AG04450 (cell line): ENCODE results near the gene TK1. TPM values are rescaled to one million over a fixed set of nuclear protein-coding genes. Genes with fewer than 3 reads are reported as not detected.
"Not testable (repeated sequence)": the region's sequence is repeated elsewhere in the genome, so short reads cannot be mapped to it uniquely, and the experiment has no call there.

Experiments used
- CTCF ChIA-PET: fragments of 300-600, 350-600 bp; formaldehyde crosslinking; extraction: SDS; loops from one replicate; lab custom pipeline; 2022; ENCODE audit warnings: antibody characterized with exemption, inconsistent platforms; lab: Charles Lee
- POLR2A ChIA-PET: fragments of 350-600 bp; formaldehyde crosslinking; extraction: SDS; loops from one replicate; lab custom pipeline; 2021; ENCODE audit warnings: antibody characterized with exemption, inconsistent platforms; lab: Yijun Ruan, JAX
- DNase-seq: peaks from one replicate; pipeline ENCODE4 v3.0.0-alpha.2; 2011; ENCODE audit warnings: low read depth, low spot score
- H3K27ac ChIP-seq: one replicate; pipeline ENCODE4 v1.5.1; 2012; ENCODE audit warnings: low read depth, low read length, control low read depth
- H3K27me3 ChIP-seq: one replicate; pipeline ENCODE4 v1.6.0; 2012; ENCODE audit warnings: low read length; ENCODE audit not compliant: control insufficient read depth, insufficient read depth
- H3K4me3 ChIP-seq: 2 replicates; pipeline ENCODE4 v1.5.1; 2011; ENCODE audit warnings: mild to moderate bottlenecking, low read depth, low read length, control low read depth
- H3K9me3 ChIP-seq: 2 replicates; pipeline ENCODE4 v1.5.1; 2012; ENCODE audit warnings: low read length; ENCODE audit not compliant: control insufficient read depth, insufficient read depth
- polyA plus RNA-seq: library from polyadenylated mRNA; depleted of rRNA; stranded (reverse); fragments of >200 nt; gene quantifications from 2 replicates; pipeline ENCODE4 v1.2.3, GENCODE V29; 2011
- TF ChIP-seq, protein P1 (sequence below): IDR thresholded peaks from 2 replicates; pipeline ENCODE4 v1.5.1; 2011; ENCODE audit warnings: low read depth, low read length, control low read depth, inconsistent platforms

Gene TK1
- polyA plus RNA-seq, 1 experiment: 27.1 TPM

DNA sequence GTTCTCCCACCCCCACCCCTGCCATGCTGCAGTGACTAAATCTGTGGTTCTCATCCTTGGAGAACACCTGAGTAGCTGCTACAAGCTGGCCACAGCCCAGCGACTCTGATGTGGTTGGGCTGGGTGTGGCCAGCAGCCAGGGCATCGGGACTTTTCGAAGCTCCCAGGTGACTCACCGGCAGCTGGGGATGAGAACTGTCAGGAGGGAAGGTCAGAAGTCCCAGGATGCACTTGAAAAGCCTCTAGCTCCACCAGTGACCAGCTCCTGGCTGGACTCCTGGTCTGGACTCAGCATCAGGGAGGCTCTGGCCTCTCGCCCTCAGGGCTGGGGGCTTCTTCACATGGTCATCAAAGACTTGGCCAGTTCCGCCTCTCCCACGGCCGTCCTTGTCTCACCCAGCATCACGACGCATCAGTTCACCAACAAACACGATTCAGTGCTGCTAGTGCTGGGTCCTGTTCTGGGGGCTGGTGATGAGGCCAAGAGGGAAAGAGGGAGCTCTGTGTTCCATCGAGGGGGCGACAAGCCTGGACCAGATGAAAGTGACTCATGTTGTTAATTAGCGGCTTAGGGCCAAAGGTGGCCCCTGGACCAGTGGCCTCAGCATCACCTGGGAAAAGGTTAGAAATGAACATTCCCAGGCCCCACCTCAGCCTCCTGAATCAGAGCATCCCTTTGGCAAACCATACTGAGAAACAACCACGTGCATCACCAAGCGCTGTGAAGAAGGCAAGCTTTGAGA lies 44.6 kb downstream of the TK1 start:
- H3K9me3 ChIP-seq: peaks cover 5% of the 10 kb centered on the region; the same call in 1 of the 2 replicates

DNA sequence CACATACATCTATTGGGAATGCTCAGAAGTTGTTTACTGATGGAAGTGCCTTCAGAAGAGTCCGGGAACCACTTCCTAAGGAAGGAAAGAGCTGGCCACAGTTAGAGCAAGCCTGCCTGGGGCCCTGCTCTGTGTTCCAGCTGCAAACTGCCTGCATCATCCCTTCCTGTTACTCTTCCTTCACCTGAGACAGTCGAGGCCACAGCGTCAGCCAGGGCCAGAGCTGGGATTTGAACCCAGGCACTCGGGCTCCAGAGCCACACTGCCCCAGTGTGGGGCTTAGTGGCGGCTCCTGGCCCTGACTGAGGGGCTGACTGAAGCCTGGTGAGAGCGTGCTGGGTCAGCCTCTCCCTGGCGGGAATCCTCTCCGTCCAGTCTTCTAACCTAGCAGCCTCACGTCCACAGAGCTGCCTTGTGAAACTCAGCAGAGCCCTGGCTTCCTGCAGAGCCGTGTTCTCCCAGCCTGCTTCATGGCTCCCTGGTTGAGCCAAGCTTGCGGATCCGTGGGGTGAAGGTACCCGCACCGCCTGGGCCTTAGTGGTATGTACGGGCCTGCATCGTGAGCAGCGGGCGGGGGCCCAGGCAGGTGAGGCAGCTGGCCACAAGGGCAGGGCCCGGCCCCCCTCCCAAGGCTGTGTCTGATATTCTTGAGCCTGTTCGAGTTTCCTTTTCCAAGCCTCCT lies 45.3 kb downstream of the TK1 start:
- Histone ChIP-seq H3K27me3 (no peaks in the 10 kb centered on the region), H3K4me3 (no peak overlapping the region), H3K9me3 (peaks cover 5% of the 10 kb centered on the region; the same call in 1 of the 2 replicates), H3K27ac (no peak overlapping the region)
- ChIA-PET POLR2A (interaction anchor here (0.5 to 1.3 kb wide), 3 partner anchors 14 to 810 kb away, joined by 3 to 5 read pairs (median 4); partner anchors contain the start of gene TK1), CTCF (interaction anchor here (0.5 to 1.3 kb wide), 4 partner anchors 11 to 1972 kb away, joined by 3 to 4 read pairs (median 3); partner anchors contain the start of genes TK1 and TMC8)
- no peak for DNase-seq
- TF ChIP-seq, protein P1, sequence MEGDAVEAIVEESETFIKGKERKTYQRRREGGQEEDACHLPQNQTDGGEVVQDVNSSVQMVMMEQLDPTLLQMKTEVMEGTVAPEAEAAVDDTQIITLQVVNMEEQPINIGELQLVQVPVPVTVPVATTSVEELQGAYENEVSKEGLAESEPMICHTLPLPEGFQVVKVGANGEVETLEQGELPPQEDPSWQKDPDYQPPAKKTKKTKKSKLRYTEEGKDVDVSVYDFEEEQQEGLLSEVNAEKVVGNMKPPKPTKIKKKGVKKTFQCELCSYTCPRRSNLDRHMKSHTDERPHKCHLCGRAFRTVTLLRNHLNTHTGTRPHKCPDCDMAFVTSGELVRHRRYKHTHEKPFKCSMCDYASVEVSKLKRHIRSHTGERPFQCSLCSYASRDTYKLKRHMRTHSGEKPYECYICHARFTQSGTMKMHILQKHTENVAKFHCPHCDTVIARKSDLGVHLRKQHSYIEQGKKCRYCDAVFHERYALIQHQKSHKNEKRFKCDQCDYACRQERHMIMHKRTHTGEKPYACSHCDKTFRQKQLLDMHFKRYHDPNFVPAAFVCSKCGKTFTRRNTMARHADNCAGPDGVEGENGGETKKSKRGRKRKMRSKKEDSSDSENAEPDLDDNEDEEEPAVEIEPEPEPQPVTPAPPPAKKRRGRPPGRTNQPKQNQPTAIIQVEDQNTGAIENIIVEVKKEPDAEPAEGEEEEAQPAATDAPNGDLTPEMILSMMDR: no peak

More for the DNA sequence above, 44.6 kb downstream of the TK1 start:
- H3K4me3 ChIP-seq: no peak overlapping the region
- ChIA-PET POLR2A (interaction anchor here (0.5 to 1.3 kb wide), 5 partner anchors 15 to 811 kb away, joined by 3 to 7 read pairs (median 4); partner anchors contain the start of gene TK1), CTCF (interaction anchor here (0.7 to 1.3 kb wide), 3 partner anchors 12 to 129 kb away, joined by 3 to 4 read pairs (median 3); partner anchors contain the start of genes TK1 and TMC8)
- H3K27ac ChIP-seq: no peak overlapping the region
- peak; percentile 18 for DNase-seq
- H3K27me3 ChIP-seq: no peaks in the 10 kb centered on the region
- TF ChIP-seq, protein P1: no peak

DNA sequence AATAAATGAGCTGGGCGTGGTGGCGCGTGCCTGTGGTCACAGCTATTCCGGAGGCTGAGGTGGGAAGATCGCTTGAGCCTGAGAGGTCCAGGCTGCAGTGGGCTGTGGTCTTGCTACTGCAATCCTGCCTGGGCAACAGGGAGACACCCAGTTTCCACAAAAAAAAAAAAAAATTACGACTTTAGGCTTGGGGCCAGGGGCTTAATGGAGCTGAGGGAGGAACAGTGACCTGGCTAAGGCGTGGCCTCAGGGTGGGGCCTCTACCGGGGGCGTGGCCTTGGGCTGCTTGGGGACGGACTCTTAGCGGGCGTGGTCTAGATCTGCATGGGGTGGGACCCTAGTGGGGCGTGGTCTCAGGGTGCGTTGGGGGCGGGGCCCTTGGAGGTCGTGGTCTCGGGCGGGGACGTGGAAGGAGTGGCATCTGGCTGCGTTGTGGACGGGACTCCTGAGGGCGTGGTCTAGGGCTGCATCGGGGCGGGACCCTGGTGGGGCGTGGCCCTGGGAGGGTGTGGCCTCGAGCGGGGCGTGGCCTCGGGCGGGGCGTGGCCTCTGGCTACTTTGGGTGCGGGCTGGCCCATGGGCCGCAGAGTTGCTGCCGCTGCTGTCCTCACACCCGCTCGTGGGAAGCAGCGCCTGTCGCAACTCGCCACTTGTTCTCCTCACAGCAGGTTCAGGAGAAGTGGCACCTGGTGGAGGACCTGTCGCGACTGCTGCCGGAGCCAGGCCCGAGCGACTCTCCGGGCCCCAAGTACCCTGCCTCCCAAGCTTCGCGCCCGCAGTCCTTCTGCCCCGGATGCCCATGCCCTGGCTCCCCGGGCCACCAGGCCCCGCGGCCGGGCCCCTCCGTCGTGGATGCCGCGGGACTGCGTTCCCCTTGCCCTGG lies 46.4 kb downstream of the TK1 start:
- TF ChIP-seq, protein P1: no peak
- Histone ChIP-seq H3K4me3 (no peak overlapping the region), H3K27ac (no peak overlapping the region), H3K9me3 (peaks cover 5% of the 10 kb centered on the region; the same call in 1 of the 2 replicates), H3K27me3 (peaks cover 2% of the 10 kb centered on the region)
- no peak for DNase-seq
- CTCF ChIA-PET: interaction anchor here (0.7 kb wide), 1 partner anchor 121 kb away, joined by 4 read pairs; no protein-coding TSS in a partner anchor
- POLR2A ChIA-PET: interaction anchor here (0.7 kb wide), 1 partner anchor 194 kb away, joined by 3 read pairs; no protein-coding TSS in a partner anchor

DNA sequence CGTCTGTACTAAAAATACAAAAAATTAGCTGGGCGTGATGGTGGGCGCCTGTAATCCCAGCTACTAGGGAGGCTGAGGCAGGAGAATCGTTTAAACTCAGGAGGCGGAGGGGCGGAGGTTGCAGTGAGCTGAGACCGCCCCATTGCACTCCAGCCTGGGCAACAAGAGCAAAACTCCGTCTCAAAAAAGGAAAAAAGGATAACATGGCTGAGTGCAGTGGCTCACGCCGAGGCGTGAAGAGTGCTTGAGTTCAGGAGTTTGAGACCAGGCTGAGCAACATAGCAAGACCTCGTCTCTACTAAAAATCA lies 47.0 kb downstream of the TK1 start:
- DNase-seq, H3K4me3 ChIP-seq, H3K9me3 ChIP-seq, H3K27me3 ChIP-seq, CTCF ChIA-PET, H3K27ac ChIP-seq: not testable (repeated sequence)
- POLR2A ChIA-PET: interaction anchor here (0.7 kb wide), 1 partner anchor 195 kb away, joined by 3 read pairs; no protein-coding TSS in a partner anchor
